SK-N-SH (cell line): ENCODE results near the gene GTF3C1. TPM values are rescaled to one million over a fixed set of nuclear protein-coding genes. Genes with fewer than 3 reads are reported as not detected.

Source experiments
- CTCF ChIA-PET: fragments of 300-600, 350-600 bp; formaldehyde crosslinking; extraction: SDS; loops from one replicate; lab custom pipeline; 2021; lab: Yijun Ruan, JAX
- POLR2A ChIA-PET: fragments of 350-600 bp; sonication (Branson Sonifier 250); formaldehyde crosslinking; extraction: SDS; loops from one replicate; lab custom pipeline; 2020; ENCODE audit warnings: antibody characterized with exemption, inconsistent platforms; lab: Yijun Ruan, JAX
- DNase-seq: peaks from one replicate; pipeline ENCODE4 v3.0.0; 2012
- H2AFZ ChIP-seq: fragments of 200-600 bp; sonication (generic); 2 replicates; pipeline ENCODE4 v1.8.1; 2016; ENCODE audit warnings: antibody characterized with exemption, mild to moderate bottlenecking, low read depth
- H3F3A ChIP-seq: fragments of 200-600 bp; sonication (generic); replicated peaks from 2 replicates; pipeline ENCODE3; 2016; ENCODE audit warnings: antibody characterized with exemption, mild to moderate bottlenecking; ENCODE audit not compliant: insufficient read depth
- H3K27ac ChIP-seq, 2 experiments: fragments of 200-500 bp in 1 of 2; fragments of 200-600 bp in 1 of 2; sonication (Bioruptor generic) in 1 of 2; sonication (generic), shearing (Covaris generic) in 1 of 2; 2 replicates each; pipeline versions ENCODE4 v1.5.1 to v1.6.1; 2014 to 2016; ENCODE audit warnings: low read depth in 2 of 2, inconsistent platforms in 1 of 2, low read length in 1 of 2, mild to moderate bottlenecking in 1 of 2, mixed read lengths in 1 of 2
- H3K27me3 ChIP-seq: fragments of 200-600 bp; sonication (generic), shearing (Covaris generic); 2 replicates; pipeline ENCODE4 v1.6.1; 2016; ENCODE audit warnings: mixed run types; ENCODE audit not compliant: insufficient read depth
- H3K36me3 ChIP-seq, 2 experiments: fragments of 200-500 bp in 1 of 2; fragments of 200-600 bp in 1 of 2; sonication (Bioruptor generic) in 1 of 2; sonication (generic) in 1 of 2; replicated peaks in 1 of 2; 2 replicates each; pipeline versions ENCODE3 to v1.5.1; 2014 to 2016; ENCODE audit warnings: low read length in 1 of 2, mild to moderate bottlenecking in 1 of 2; ENCODE audit not compliant: insufficient read depth in 2 of 2, control insufficient read depth in 1 of 2
- H3K4me1 ChIP-seq, 2 experiments: fragments of 200-500 bp in 1 of 2; fragments of 200-600 bp in 1 of 2; sonication (Bioruptor generic) in 1 of 2; sonication (generic), shearing (Covaris generic) in 1 of 2; 2 replicates each; pipeline versions ENCODE4 v1.5.1 to v1.6.1; 2014 to 2016; ENCODE audit warnings: low read depth in 1 of 2, low read length in 1 of 2, mixed run types in 1 of 2; ENCODE audit not compliant: insufficient read depth in 2 of 2, control insufficient read depth in 1 of 2
- H3K4me2 ChIP-seq: fragments of 200-600 bp; sonication (generic), shearing (Covaris generic); 2 replicates; pipeline ENCODE4 v1.6.1; 2017; ENCODE audit warnings: mixed run types
- H3K4me3 ChIP-seq, 2 experiments: fragments of 200-500 bp in 1 of 2; fragments of 200-600 bp in 1 of 2; sonication (Bioruptor generic) in 1 of 2; sonication (generic), shearing (Covaris generic) in 1 of 2; 2 replicates each; pipeline versions ENCODE4 v1.5.1 to v1.8.1; 2014 to 2016; ENCODE audit warnings: low read depth in 2 of 2, inconsistent platforms in 1 of 2, low read length in 1 of 2, mild to moderate bottlenecking in 1 of 2, mixed read lengths in 1 of 2, moderate library complexity in 1 of 2
- H3K79me2 ChIP-seq: fragments of 200-600 bp; sonication (generic); 2 replicates; pipeline ENCODE4 v1.8.1; 2017; ENCODE audit warnings: mild to moderate bottlenecking; ENCODE audit not compliant: insufficient read depth
- H3K9ac ChIP-seq: fragments of 200-600 bp; sonication (generic); 2 replicates; pipeline ENCODE4 v1.6.1; 2017; ENCODE audit warnings: mixed run types
- H3K9me2 ChIP-seq: fragments of 200-600 bp; sonication (generic); 2 replicates; pipeline ENCODE4 v1.6.1; 2017; ENCODE audit warnings: mixed run types
- H3K9me3 ChIP-seq: fragments of 200-600 bp; sonication (generic); 2 replicates; pipeline ENCODE4 v1.6.1; 2017; ENCODE audit warnings: mixed run types, mild to moderate bottlenecking, moderate library complexity
- H4K20me1 ChIP-seq: fragments of 200-600 bp; sonication (generic); 2 replicates; pipeline ENCODE4 v1.6.1; 2017; ENCODE audit warnings: mild to moderate bottlenecking, mixed run types; ENCODE audit not compliant: insufficient read depth
- CHD2 ChIP-seq: fragments of 150-350 bp; IDR thresholded peaks from 2 replicates; pipeline ENCODE4 v1.6.1; 2018; ENCODE audit warnings: low read length; ENCODE audit not compliant: partially characterized antibody
- EP300 ChIP-seq, 2 experiments: IDR thresholded peaks; 2 replicates each; pipeline versions ENCODE4 v1.4.0 to v1.6.1; 2012; ENCODE audit warnings: borderline replicate concordance in 1 of 2, low read depth in 1 of 2, low read length in 1 of 2
- EZH2phosphoT487 ChIP-seq: fragments of 200-600 bp; sonication (generic); IDR thresholded peaks from 2 replicates; pipeline ENCODE4 v1.6.1; 2017; ENCODE audit warnings: low read depth, mixed run types, mild to moderate bottlenecking, antibody characterized with exemption, moderate library complexity, borderline replicate concordance
- FOXM1 ChIP-seq: IDR thresholded peaks from 2 replicates; pipeline ENCODE4 v1.4.0; 2012; ENCODE audit warnings: low read depth, mild to moderate bottlenecking
- GABPA ChIP-seq: IDR thresholded peaks from 2 replicates; pipeline ENCODE4 v1.4.0; 2012; ENCODE audit warnings: low read depth, mild to moderate bottlenecking
- GATA2 ChIP-seq: sonication (generic); formaldehyde crosslinking; IDR thresholded peaks from 2 replicates; pipeline ENCODE4 v1.5.0; 2020; ENCODE audit warnings: mild to moderate bottlenecking, missing genetic modification reagents
- IRF3 ChIP-seq: fragments of 150-350 bp; IDR thresholded peaks from 2 replicates; pipeline ENCODE4 v1.6.1; 2016; ENCODE audit warnings: mild to moderate bottlenecking, low read depth, low read length
- JUND ChIP-seq: IDR thresholded peaks from 2 replicates; pipeline ENCODE4 v1.4.0; 2012
- MAX ChIP-seq: IDR thresholded peaks from 2 replicates; pipeline ENCODE4 v1.4.0; 2012; ENCODE audit warnings: low read depth
- MXI1 ChIP-seq: IDR thresholded peaks from 2 replicates; pipeline ENCODE4 v1.6.1; 2012; ENCODE audit warnings: mild to moderate bottlenecking, low read depth, low read length, improper control_type of control experiment
- POLR2AphosphoS5 ChIP-seq: IDR thresholded peaks from 2 replicates; pipeline ENCODE4 v1.6.1; 2012; ENCODE audit warnings: low read depth, low read length
- RCOR1 ChIP-seq: fragments of 150-350 bp; IDR thresholded peaks from 2 replicates; pipeline ENCODE4 v1.6.1; 2017; ENCODE audit warnings: antibody characterized with exemption, low read length
- REST ChIP-seq: IDR thresholded peaks from 2 replicates; pipeline ENCODE4 v1.6.1; 2012; ENCODE audit warnings: mild to moderate bottlenecking, low read depth, low read length, moderate library complexity
- TEAD4 ChIP-seq: IDR thresholded peaks from 2 replicates; pipeline ENCODE4 v1.4.0; 2012; ENCODE audit warnings: mild to moderate bottlenecking, borderline replicate concordance; ENCODE audit not compliant: insufficient read depth
- USF1 ChIP-seq: IDR thresholded peaks from 2 replicates; pipeline ENCODE4 v1.4.0; 2012; ENCODE audit warnings: low read depth, borderline replicate concordance
- YY1 ChIP-seq: IDR thresholded peaks from 2 replicates; pipeline ENCODE4 v1.4.0; 2012; ENCODE audit warnings: low read depth, mild to moderate bottlenecking
- WGBS: methylation state at CpG from one replicate; pipeline ENCODE4 v1.1.6; 2017; ENCODE audit warnings: low lambda C conversion rate; 5-methylcytosine and 5-hydroxymethylcytosine counted together
- polyA plus RNA-seq, 3 experiments: library from polyadenylated mRNA; depleted of rRNA; stranded (reverse); fragments of >200 nt; gene quantifications; 2 replicates each; pipeline ENCODE4 v1.2.3, GENCODE V29; 2012

Gene GTF3C1
- polyA plus RNA-seq, 1 of the 3 experiments (the other 2 are of a cell fraction) = 47.2 TPM

GRCh38 chr16:27460213-27460612 is 89.5 kb downstream of the GTF3C1 start (continued):
- TF ChIP-seq REST (no peak), IRF3 (no peak), YY1 (no peak), POLR2AphosphoS5 (no peak), JUND (no peak), USF1 (no peak), GABPA (no peak), TEAD4 (no peak), MXI1 (no peak), EZH2phosphoT487 (no peak)

GRCh38 chr16:27458987-27459688 is 90.6 kb downstream of the GTF3C1 start:
- no peak overlapping the region for H3K9ac ChIP-seq
- H3K4me3 ChIP-seq = no peak overlapping the region
- H3F3A ChIP-seq = peaks cover 2% of the 10 kb centered on the region
- no peak for TF ChIP-seq EP300 (IDR thresholded peaks at IDR 0.05; ENCODE audit: borderline replicate concordance in 1 of 2, low read depth in 1 of 2, low read length in 1 of 2)
- TF ChIP-seq MAX = no peak
- no peak for TF ChIP-seq GABPA
- no peak for TF ChIP-seq RCOR1
- no peak for TF ChIP-seq YY1
- TF ChIP-seq EZH2phosphoT487 = no peak
- no peak for TF ChIP-seq FOXM1
- no peak for TF ChIP-seq CHD2
- TF ChIP-seq GATA2 (CRISPR knock-in tag) = no peak
- no peaks in the 10 kb centered on the region for H3K79me2 ChIP-seq
- no peaks in the 10 kb centered on the region for H3K27me3 ChIP-seq
- no peaks in the 10 kb centered on the region for H3K9me3 ChIP-seq
- no peak overlapping the region for H3K4me2 ChIP-seq
- POLR2A ChIA-PET = no interaction called here
- H3K27ac ChIP-seq = no peak overlapping the region
- no peaks in the 10 kb centered on the region for H3K9me2 ChIP-seq
- H3K4me1 ChIP-seq = no peaks in the 10 kb centered on the region; a peak in 1 of 4 replicates
- WGBS = 92% methylated on average over 5 of the region's 5 CpGs
- H2AFZ ChIP-seq = no peak overlapping the region
- no peaks in the 10 kb centered on the region for H4K20me1 ChIP-seq
- no peak for DNase-seq
- H3K36me3 ChIP-seq = peaks cover 9 to 46% of the 10 kb centered on the region in 2 experiments
- CTCF ChIA-PET = interaction anchor here (1.4 to 2.3 kb wide), 2 partner anchors 224 to 280 kb away, joined by 5 to 8 read pairs; no protein-coding TSS in a partner anchor
